Hematopoietic multipotent progenitor cell treated with erythropoietin and hydrocortisone succinate and interleukin-3 and kit ligand, for 6 days (in vitro differentiated cells): ENCODE data around the gene ULBP3.

Source experiments
- DNase-seq: peaks from one replicate; pipeline ENCODE4 v3.0.0-alpha.2; 2015

The ULBP3 gene

DNA sequence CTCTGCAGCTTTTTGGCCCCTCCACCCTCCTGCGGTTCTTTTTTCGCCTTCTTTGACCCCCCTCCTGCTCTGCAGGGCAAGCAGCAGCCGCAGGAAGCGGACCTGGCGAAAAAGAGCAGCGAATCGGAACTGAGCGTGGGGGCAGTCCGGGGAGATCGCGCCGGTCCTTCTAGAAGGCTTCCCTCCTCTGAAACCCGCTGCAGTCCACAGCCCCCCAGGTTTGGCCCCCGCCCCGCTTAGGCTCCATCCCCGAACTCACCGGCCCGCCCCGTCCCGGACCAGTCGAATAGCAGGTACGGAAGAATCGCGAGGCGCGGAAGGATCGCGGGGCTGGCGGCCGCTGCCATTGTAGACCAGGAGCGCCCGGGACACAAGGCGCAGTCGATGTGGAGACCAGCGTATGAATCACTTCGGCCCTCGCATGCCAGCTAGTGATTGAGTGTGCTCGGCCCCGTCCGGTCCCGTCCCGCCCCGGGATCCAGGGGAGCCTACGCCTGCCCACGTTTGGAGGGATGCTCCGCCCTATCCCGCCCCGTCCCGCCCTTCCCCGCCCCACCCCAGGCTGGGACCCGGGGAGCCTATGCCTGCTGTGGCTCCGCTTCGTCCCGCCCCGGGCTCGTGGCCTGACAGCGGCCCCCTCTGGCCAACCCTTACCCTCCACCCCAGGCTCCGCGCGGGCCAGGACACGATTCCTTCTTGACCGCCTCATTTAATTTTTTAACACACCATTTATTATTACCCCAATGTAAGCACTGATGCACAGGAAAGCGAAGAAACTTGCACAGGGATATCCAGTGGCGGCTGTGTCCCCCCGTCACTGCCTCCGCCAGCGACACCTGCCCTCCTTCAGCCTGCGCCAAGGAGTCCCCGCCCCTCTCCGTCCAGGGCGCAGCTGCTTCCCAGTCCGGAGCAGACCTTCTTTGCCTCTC, at the start of gene ULBP3:
ULBP3 (minus strand) TSS at position 402 of the 929 bp plus-strand sequence; CDS start at position 347, 55 bp downstream.
- DNase-seq, result peak; percentile 80

DNA sequence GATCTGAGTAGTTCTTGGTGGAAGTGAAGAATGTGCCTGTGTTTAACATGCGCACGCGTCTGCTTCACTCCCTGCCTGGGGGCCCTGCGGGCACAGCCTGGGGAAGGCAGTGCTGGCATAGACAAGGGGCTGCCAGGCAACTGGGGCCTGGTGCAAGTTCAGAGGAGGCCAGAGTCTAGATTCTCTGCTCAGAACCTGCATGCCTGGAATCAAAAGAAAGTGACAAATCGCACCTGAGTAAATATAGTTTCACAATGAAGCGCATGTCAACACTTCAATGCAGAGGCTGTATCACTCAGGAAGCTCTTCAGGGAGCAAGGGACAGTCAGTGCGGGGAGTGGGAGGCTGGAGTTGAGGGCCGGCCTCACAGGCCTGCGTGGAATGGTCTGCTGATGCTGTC, 49.7 kb upstream of the ULBP3 start:
- DNase-seq, result no peak

DNA sequence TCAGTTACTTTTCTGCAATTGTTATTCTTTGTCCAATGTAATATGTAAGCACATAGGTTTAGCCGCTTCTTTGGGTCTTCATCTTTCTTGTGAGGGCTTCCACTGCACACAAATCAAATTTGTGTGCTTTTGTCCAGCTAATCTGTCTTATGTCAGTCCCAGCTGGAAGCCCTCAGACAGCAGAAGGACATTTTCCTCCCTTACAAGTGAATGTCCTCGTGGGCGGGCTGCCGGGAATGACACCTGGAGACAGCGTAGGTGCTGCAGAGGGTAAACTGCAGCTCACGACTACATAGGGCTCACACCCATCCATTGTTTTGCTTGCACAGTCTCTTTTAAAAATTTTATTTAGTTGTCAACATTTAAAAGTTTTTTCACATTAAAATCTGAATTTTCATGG, 49.3 kb upstream of the ULBP3 start:
- DNase-seq, result no peak

DNA sequence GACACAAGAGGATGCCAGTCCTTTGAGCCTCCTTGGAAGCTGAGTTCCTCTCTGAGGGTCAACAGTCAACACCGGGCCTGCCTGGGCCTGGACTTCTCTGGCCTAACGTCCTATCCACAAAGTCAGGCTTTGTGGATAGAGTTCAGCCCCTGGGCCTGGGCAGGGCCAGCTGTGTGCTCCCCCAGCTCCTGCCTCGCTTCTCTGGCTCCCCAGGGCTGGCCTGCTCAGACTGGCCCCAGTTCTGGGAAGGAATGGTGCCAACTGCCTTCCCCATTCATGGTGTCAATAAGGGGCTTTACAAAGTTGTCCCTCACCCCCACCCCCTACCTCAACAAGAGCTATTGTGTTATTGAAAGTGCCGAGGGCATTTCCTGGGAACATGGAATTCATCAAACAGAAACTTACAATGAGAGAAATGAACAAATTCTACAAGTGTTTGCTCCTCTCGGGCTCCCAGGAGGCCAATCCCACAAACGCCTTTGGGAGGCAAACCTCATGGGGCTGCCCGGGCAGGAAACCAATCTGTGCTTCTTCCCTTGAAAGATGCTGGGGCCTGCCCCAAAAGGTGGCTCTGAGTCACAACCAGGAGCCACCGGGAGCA, 47.4 kb upstream of the ULBP3 start:
- DNase-seq, result no peak

DNA sequence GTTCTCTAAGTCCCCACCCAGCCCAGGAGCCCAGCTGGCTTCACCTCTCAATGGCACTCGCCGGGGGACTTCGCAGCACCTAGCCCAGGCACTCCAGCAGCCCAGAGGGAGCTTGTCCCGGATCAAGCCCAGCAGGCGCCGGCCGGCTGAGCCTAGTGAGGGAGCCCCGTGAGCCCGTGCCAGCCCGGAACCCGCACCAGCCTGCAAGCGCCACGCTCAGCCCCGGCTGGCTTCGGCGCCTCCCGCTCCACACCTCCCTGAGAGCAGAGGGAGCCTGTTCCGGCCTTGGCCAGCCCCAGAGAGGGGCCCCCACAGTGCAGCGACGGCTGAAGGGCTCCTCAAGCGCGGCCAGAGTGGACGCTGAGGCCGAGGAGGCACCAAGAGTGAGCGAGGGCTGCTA, 46.8 kb upstream of the ULBP3 start:
- DNase-seq, result no peak

DNA sequence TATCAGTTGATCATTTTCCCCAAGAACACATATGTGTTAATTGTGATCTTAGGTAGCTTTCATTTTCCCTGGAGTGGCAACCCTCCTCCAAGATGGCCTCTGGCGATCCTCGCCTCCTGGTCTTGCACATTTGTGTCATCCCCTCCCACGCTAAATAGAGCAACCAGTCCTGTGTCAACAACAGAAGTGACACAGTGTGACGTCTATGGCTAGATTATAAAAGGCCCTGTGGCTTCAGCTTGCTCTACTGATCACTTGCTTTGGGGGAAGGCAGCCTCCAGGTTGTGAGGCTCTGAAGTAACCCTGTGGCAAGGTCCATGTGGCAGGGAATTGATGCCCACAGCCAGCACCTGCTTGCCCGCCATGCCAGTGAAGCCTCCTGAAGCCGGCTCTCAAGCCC, 43.3 kb upstream of the ULBP3 start:
- DNase-seq, result no peak

DNA sequence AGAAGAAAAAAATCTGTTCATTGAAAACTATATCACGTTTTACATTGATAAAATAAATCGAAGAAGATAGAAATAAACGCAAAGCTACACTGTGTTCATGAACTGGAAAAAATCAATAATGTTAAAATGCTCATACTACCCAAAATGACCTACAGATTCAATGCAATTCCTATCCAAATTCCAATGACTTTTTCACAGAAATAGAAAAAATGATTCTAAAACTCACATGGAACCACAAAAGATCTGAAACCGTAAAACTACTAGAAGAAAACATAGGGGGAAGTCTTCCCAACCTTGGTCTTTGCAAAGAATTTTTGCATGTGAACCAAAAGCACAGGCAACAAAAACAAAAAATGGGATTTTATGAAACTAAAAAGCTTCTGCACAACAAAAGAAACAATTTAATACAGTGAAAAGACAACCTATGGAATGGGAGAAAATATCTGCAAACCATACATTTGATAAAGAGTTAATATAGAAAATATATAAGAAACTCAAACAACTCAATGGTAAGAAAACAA, 33.9 kb upstream of the ULBP3 start:
- no peak for DNase-seq

DNA sequence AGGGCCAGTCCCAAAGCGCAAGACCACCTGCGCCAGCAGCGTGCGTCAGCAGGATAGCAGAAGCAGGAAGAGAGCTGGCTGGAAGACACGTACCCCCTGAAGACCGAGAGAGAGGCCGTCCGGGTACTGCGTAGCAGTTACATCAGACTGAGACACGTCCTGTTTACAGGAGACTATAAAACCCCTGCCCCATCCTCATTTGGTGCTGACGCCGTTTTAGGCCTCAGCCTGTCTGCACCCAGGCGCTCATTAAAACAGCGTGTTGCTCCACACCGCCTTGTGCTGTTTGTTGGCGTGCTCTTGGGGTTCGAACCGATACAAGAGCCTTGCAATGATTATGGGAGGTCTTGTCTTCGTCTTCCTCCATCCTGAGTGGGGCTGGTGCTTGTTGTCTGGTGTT, 31.8 kb upstream of the ULBP3 start:
- DNase-seq, result no peak

DNA sequence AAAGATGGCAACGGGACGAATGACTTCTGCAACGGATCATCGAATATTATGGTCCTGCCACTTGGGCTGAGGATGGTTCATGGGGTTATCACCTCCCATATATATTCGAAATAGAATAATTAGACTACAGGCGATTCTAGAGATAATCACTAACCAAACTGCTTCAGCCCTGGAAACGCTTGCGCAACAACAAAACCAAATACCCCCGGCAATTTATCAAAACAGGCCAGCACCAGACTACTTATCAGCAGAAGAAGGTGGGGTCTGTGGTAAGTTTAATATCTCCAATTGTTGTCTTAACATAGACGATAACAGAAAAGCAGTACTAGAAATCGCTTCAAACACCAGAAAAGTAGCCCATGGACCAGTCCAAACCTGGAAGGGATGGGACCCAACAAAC, 31.0 kb upstream of the ULBP3 start:
- peak; percentile 23 for DNase-seq

DNA sequence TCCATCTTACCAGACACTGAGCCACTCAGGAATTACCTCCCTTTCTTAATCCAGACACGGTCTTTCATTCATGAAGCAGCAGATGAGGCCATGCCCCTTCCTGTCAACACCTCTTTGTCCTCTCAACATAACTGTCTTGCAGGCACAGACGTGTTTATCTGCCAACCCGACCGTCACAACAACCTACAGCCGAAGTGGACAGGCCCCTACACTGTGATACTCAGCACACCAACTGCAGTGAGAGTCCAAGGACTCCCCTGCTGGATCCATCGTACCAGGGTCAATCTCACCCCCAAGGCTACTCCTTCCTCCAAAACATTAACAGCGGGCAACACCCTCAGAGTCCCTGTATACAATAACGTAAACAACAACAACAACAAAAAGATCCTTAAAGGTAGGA, 30.6 kb upstream of the ULBP3 start:
- DNase-seq, result no peak

DNA sequence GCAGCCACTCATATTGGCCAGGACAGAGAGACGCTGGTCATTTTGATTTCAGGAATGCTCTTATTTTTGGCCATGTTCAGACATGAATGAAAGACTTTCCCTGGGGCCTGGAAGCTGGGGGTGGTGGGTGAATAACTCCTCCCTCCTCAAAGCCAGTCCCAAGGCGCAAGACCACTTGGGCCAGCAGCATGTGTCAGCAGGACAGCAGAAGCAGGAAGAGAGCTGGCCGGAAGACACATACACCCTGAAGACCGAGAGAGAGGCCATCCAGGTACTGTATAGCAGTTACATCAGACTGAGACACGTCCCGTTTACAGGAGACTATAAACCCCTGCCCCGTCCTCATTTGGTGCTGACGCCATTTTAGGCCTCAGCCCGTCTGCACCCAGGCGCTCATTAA, 29.2 kb upstream of the ULBP3 start:
- no peak for DNase-seq

DNA sequence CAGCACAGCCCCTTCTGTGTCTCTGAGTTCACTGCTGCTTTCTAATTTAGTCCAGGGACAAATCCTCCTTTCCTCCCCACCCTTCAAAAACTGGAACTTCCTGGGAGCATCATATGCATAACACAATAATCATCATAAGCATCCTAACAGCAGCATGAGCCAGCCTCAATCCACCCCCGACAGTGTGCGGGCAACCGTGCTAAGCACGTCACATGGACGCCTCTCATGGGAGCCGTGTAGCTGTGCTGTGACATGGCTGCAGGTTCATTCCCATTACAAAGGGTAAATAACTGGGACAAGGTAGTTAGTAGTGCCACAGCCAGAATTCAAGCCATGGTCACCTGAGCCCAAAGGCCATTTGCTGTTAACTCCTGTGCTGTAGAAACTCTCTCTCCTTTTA, 24.5 kb upstream of the ULBP3 start:
- no peak for DNase-seq

DNA sequence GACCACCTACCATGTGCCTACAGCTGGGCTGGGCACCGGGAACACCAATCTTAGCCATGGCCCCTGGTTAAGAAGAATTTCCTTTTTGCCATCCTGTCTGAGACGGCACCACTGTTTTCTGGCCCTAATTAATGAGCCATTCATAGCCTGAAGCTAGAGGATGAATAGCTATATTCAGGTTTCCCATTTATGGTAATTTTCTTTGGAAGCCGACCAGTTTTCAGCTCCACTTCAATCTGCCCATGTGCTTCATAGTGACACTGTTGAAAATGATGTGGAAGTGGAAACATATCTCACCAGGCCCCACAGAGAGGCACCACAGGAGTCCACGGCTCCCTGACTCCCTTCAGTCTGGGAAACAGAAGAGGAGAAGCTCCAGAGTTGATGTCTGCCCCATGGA, 22.6 kb upstream of the ULBP3 start:
- no peak for DNase-seq

DNA sequence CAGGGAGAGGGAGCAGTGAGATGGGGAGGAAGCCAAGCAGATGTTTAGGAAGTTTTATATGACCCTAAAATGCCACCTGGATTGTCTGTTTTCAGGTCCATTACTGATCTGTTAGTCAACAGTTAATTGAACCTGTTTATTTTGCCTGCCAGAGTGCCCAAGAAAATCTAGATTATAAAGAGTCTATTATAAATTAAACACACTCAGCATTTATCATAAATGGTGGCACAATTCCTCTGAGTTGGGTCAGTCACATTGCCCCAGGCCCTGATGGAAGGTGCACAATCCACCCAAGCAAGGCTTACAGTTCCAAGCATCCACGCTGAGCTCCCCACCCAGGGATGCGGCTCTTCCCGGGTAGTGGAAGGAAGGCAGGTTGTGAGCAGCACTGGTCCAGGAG, 21.4 kb upstream of the ULBP3 start:
- DNase-seq, result no peak

DNA sequence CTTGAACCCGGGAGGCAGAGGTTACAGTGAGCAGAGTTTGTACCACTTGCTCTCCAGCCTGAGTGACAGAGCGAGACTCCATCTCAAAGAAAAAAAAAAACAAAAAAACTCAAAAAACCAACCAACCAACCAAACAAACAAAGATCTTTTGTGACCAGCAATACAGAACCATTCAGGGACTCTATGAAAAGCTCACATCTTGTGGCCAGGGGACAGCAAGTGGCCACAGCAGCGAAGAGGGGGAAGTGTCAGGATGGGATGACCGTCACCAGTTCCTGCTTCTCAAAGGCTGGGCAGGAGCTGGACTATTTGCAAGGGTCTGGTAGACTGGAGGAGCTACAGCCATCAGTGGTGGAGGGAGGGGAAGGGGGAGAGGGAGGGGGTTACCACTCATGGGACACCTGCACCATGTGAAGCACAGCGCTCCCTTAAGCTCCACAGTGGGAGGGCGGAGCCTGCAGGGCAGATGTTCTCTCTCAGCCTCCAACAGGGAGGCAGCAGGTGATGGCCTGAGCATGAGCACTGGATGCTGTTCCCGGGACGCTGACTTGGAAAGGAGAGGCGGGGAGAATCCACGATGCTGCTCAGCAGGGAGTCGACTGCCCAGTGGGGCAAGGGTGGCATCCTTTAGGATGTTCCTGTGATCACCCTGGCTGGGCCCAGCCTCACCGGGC, 19.7 kb upstream of the ULBP3 start:
- no peak for DNase-seq

DNA sequence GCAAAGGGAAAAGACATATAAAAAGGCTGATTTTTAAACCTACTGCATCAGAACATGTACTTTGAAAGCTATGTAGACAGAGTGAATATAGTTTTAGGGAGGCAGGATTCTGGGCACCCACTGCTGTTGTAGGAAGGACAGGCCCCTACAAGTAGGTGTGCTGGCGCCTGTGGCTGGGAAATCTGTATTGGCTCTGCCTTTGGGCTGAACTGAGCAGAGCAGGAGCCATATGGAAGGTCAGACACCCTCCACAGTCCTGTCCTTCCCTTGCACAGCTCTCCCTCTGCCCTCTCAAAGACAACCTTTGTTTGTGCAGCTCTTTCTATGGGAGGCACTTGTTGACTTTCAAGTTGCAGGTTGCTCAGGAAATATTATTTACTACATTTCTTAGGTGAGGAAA, 18.4 kb upstream of the ULBP3 start:
- no peak for DNase-seq

DNA sequence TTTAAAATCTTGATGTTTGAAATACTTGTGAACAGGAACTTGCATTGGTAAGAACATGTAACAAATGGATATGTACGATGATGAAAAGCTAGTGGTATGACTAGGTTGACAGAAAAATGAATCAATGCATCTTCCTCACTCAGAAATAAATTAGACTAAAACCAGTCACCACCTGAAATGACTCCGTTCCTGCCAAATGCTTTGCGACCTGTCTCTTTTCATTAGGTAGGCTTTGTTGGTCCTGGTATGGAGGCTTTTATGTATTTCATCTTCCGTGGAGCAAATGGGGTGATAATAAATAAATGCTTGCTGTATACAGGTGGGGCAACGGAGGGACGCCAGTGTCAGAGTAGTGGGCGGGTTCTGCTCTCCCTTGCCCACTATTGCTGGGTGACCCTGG, 17.1 kb upstream of the ULBP3 start:
- no peak for DNase-seq

DNA sequence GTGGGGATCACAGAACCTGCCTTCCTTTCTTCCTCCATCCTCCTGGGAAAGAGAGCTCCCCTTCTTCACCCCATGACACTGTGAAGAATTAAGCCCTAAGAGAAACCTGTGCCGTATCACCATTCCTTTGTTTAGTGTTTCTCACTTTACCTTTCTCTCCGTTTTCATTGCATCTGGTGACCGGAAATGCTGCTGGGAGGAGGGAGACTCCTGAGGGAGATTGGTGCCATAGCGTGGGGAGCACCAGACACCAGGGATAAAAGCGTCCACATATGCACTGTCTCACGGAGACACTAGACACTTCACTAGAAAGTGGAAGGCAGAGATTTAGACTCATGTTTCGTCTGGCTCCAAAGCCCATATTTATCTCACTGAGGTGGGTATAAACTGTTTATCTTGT, 15.5 kb upstream of the ULBP3 start:
- DNase-seq, result no peak

DNA sequence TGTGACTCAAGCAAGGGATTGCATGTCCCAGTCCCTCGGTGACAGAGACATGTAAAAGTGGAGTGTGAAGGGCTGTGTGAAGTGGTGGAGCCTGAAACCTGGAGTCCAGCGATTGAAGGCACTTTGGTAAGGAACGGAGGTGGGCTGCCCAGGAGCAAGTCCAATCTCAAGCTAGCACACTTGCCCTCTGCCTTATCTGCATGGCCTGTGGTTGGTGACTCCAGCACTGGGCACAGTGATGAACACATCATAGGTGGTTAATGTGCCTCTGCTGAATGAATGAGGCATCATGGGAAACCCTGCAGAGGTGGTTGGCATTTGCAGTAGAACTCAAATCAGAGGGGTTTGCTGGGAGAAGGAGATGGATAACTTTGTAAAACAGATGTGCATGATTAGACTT, 14.9 kb upstream of the ULBP3 start:
- DNase-seq, result peak; percentile 45

DNA sequence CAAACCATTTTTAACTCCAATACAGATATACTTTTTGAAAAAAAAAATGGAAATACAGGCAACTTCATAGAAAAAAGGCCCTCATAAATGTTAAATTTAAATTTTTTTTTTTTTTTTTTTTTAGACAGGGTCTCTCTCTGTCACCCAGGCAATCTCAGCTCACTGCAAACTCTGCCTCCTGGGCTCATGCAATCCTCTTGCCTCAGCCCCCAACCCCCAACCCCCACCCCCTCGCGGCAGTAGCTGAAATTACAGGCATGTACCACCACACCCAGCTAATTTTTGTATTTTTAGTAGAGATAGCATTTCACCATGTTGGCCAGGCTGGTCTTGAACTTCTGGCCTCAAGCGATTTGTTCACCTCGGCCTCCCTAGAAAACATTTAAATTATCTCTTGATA, 12.8 kb upstream of the ULBP3 start:
- no peak for DNase-seq

DNA sequence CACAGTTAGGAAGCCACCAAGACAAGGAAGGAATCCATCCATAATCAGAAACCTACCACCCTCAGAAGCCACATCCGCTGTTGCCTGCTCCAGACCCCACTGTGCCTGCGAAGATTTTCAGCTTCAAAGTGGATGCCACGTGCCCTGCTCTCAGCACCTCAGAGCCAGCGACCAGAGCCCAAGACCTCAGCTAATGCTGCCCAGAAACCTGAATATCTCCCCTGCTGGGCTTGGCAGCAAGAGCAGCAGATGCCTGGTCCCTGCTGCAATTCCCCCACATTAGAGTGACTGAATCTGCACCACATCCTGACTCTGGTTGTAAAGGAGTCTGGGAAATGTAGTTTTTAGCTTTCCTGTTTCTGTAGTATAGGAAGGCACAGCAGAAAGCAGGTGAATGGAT, 10.7 kb upstream of the ULBP3 start:
- DNase-seq, result no peak

DNA sequence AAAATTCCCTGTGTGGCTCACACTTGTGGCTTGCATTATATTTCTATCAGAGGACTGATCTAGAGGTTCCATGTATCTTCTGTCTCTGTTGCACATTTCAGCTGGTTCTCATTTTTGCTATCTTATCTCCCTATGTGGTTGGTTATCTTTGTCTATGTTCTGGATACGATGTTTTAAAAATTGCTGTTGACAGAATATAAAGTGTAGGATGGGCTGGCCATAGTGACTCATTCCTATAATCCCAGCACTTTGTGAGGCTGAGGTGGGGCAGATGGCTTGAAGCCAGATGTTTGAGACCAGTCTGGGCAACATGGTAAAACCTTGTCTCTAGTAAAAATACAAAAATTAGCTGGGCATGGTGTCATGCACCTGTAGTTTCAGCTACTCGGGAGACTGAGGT, 9.9 kb upstream of the ULBP3 start:
- DNase-seq, result peak; percentile 43

DNA sequence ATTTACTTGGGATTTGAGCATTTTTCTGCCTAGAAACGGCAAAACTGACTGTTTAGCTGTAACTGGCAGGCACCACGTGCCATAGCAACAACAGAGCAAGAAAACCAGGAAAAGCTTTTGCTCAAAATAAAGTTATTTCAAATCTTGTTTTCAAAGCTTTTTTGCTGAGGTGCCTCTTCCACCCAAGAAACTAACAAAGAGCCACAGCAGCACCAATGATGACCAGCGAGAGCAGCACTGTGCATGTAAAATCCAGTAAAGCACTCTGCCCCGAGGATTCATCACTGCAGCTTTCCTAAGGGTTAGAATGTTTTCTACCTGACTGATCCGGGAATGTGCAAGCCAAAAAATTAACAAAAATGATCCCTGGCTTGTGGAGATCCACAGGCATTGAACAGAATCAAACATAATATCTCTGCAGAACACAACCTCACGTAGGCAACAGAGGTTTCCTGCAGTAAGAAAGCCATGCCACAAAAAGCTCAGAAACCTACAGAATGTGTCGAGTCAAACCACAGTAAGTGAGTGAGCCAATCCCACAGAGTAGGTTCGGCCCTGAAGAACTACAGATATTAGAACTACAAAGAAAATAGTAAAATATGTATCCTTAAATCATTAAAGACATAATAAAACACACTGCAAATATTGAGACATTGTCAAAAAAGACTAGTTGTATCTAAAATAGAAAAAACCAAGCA, 7.4 kb upstream of the ULBP3 start:
- DNase-seq, result no peak
